H9 (cell line): ENCODE results near the gene ETV6. TPM values are rescaled to one million over a fixed set of nuclear protein-coding genes. Genes with fewer than 3 reads are reported as not detected.

Experiments
- DNase-seq: peaks from one replicate; pipeline ENCODE4 v3.0.0-alpha.2; 2017
- H2AFZ ChIP-seq: one replicate; pipeline ENCODE4 v1.6.1; 2013; ENCODE audit warnings: mild to moderate bottlenecking, low read length, control low read depth, moderate library complexity
- H2AK5ac ChIP-seq: 2 replicates; pipeline ENCODE4 v1.6.1; 2013; ENCODE audit warnings: low read length, control low read depth, mixed read lengths; ENCODE audit not compliant: insufficient read length
- H2BK120ac ChIP-seq: one replicate; pipeline ENCODE4 v1.6.1; 2013; ENCODE audit warnings: low read depth, mild to moderate bottlenecking, low read length, control low read depth, inconsistent platforms; ENCODE audit not compliant: poor library complexity, severe bottlenecking
- H2BK12ac ChIP-seq: 2 replicates; pipeline ENCODE4 v1.6.1; 2013; ENCODE audit warnings: low read length, control low read depth, mixed read lengths, low read depth; ENCODE audit not compliant: insufficient read length
- H2BK15ac ChIP-seq: 2 replicates; pipeline ENCODE4 v1.6.1; 2013; ENCODE audit warnings: low read depth, low read length, control low read depth
- H2BK20ac ChIP-seq: one replicate; pipeline ENCODE4 v1.6.1; 2013; ENCODE audit warnings: low read depth, mild to moderate bottlenecking, low read length, control low read depth, inconsistent platforms; ENCODE audit not compliant: poor library complexity, severe bottlenecking
- H2BK5ac ChIP-seq: 2 replicates; pipeline ENCODE4 v1.6.1; 2013; ENCODE audit warnings: low read length, control low read depth, mixed read lengths; ENCODE audit not compliant: insufficient read length
- H3K14ac ChIP-seq: 2 replicates; pipeline ENCODE4 v1.6.1; 2013; ENCODE audit warnings: low read length, control low read depth; ENCODE audit not compliant: insufficient read depth
- H3K18ac ChIP-seq: 2 replicates; pipeline ENCODE4 v1.6.1; 2013; ENCODE audit warnings: low read depth, mild to moderate bottlenecking, mixed read lengths, low read length, control low read depth; ENCODE audit not compliant: insufficient read length
- H3K23ac ChIP-seq: 2 replicates; pipeline ENCODE4 v1.6.1; 2013; ENCODE audit warnings: low read length, control low read depth, mixed read lengths, low read depth; ENCODE audit not compliant: insufficient read length
- H3K23me2 ChIP-seq: 2 replicates; pipeline ENCODE4 v1.6.1; 2013; ENCODE audit warnings: low read depth, mild to moderate bottlenecking, mixed read lengths, low read length, control low read depth; ENCODE audit not compliant: insufficient read length, poor library complexity, severe bottlenecking
- H3K27ac ChIP-seq: 2 replicates; pipeline ENCODE4 v1.5.1; 2013; ENCODE audit warnings: low read length, control low read depth, mixed read lengths, low read depth; ENCODE audit not compliant: insufficient read length
- H3K27me3 ChIP-seq: 2 replicates; pipeline ENCODE4 v1.6.1; 2013; ENCODE audit warnings: low read length, control low read depth, inconsistent platforms; ENCODE audit not compliant: insufficient read depth
- H3K4ac ChIP-seq: 2 replicates; pipeline ENCODE4 v1.6.1; 2013; ENCODE audit warnings: low read depth, mild to moderate bottlenecking, control low read depth, inconsistent platforms, low read length, moderate library complexity
- H3K4me1 ChIP-seq: 2 replicates; pipeline ENCODE4 v1.6.1; 2013; ENCODE audit warnings: low read length, control low read depth, inconsistent platforms; ENCODE audit not compliant: insufficient read depth
- H3K4me2 ChIP-seq: 2 replicates; pipeline ENCODE4 v1.6.1; 2013; ENCODE audit warnings: low read length, control low read depth, mixed read lengths; ENCODE audit not compliant: insufficient read length, insufficient read depth
- H3K56ac ChIP-seq: 2 replicates; pipeline ENCODE4 v1.6.1; 2013; ENCODE audit warnings: low read depth, mild to moderate bottlenecking, mixed read lengths, low read length, control low read depth; ENCODE audit not compliant: insufficient read length
- H3K79me1 ChIP-seq: 2 replicates; pipeline ENCODE4 v1.6.1; 2013; ENCODE audit warnings: low read depth, mild to moderate bottlenecking, moderate library complexity, low read length, control low read depth, inconsistent platforms; ENCODE audit not compliant: insufficient read depth, poor library complexity, severe bottlenecking
- H3K79me2 ChIP-seq: 2 replicates; pipeline ENCODE4 v1.6.1; 2013; ENCODE audit warnings: low read length, control low read depth, inconsistent platforms; ENCODE audit not compliant: insufficient read depth
- H3K9ac ChIP-seq: 2 replicates; pipeline ENCODE4 v1.6.1; 2013; ENCODE audit warnings: low read length, control low read depth, mixed read lengths; ENCODE audit not compliant: insufficient read length; ENCODE audit errors: extremely low read depth
- H3K9me3 ChIP-seq: one replicate; pipeline ENCODE4 v1.6.1; 2013; ENCODE audit warnings: low read depth, low read length, inconsistent platforms; ENCODE audit not compliant: control insufficient read depth
- H3T11ph ChIP-seq: one replicate; pipeline ENCODE4 v1.6.1; 2013; ENCODE audit warnings: mild to moderate bottlenecking, low read length, control low read depth, inconsistent platforms
- H4K20me1 ChIP-seq: one replicate; pipeline ENCODE4 v1.6.1; 2013; ENCODE audit not compliant: control insufficient read depth, insufficient read length, insufficient read depth
- H4K5ac ChIP-seq: 2 replicates; pipeline ENCODE4 v1.6.1; 2013; ENCODE audit warnings: low read depth, mild to moderate bottlenecking, mixed read lengths, low read length, control low read depth; ENCODE audit not compliant: insufficient read length
- H4K8ac ChIP-seq: replicated peaks from 2 replicates; pipeline ENCODE4 v1.6.1; 2013; ENCODE audit warnings: low read length, control low read depth, mixed read lengths, low read depth; ENCODE audit not compliant: insufficient read length
- H4K91ac ChIP-seq: 2 replicates; pipeline ENCODE4 v1.6.1; 2013; ENCODE audit warnings: low read depth, mild to moderate bottlenecking, moderate library complexity, mixed read lengths, low read length, control low read depth; ENCODE audit not compliant: insufficient read length
- H3K27ac Mint-ChIP-seq, 3 experiments: 2 replicates in 2 of 3; 3 replicates in 1 of 3; pipeline ENCODE4 v1.8.0; 2020 to 2021; ENCODE audit warnings: mixed read lengths in 3 of 3, mild to moderate bottlenecking in 1 of 3, moderate library complexity in 1 of 3
- H3K27me3 Mint-ChIP-seq: 2 replicates; pipeline ENCODE4 v1.8.0; 2021; ENCODE audit warnings: low read depth, mild to moderate bottlenecking, moderate library complexity, mixed read lengths
- H3K36me3 Mint-ChIP-seq, 3 experiments: 2 replicates in 2 of 3; 3 replicates in 1 of 3; pipeline ENCODE4 v1.8.0; 2020 to 2021; ENCODE audit warnings: low read depth in 3 of 3, mixed read lengths in 3 of 3; ENCODE audit not compliant: insufficient read depth in 1 of 3
- H3K4me1 Mint-ChIP-seq, 2 experiments: 2 replicates each; pipeline ENCODE4 v1.8.0; 2020; ENCODE audit warnings: mixed read lengths in 2 of 2
- H3K4me3 Mint-ChIP-seq, 2 experiments: 2 replicates in 1 of 2; 3 replicates in 1 of 2; pipeline ENCODE4 v1.8.0; 2020 to 2021; ENCODE audit warnings: mild to moderate bottlenecking in 2 of 2, mixed read lengths in 2 of 2, moderate library complexity in 1 of 2
- H3K9me3 Mint-ChIP-seq, 2 experiments: 2 replicates in 1 of 2; 3 replicates in 1 of 2; pipeline ENCODE4 v1.8.0; 2020; ENCODE audit warnings: mild to moderate bottlenecking in 2 of 2, mixed read lengths in 2 of 2, moderate library complexity in 1 of 2
- CTCF ChIP-seq: fragments of 200-600 bp; sonication (generic); conservative IDR thresholded peaks from 3 replicates; pipeline ENCODE4 v1.8.0; 2021; ENCODE audit warnings: antibody characterized with exemption, mild to moderate bottlenecking
- WGBS: extraction: QIAGEN DNeasy Blood & Tissue Kit; methylation state at CpG from one replicate; pipeline ENCODE4 v1.1.7; 2013; ENCODE audit warnings: missing lambda C conversion rate, low lambda C conversion rate, mixed read lengths; ENCODE audit not compliant: insufficient read length; ENCODE audit errors: extremely low coverage; 5-methylcytosine and 5-hydroxymethylcytosine counted together
- total RNA-seq: library from RNA; stranded (reverse); gene quantifications from 2 replicates; pipeline ENCODE4 v1.2.1, GENCODE V29; 2021

Gene ETV6
- total RNA-seq, 1 experiment from 2014 or later = 28.7 TPM

- H2BK120ac ChIP-seq = no peak overlapping the region
- H3K4ac ChIP-seq = no peak overlapping the region
- H3K23me2 ChIP-seq = no peaks in the 10 kb centered on the region
- no peak overlapping the region for H3K56ac ChIP-seq
- no peaks in the 10 kb centered on the region for H3K79me2 ChIP-seq
- H4K8ac ChIP-seq = no peak overlapping the region
- H3K9me3 Mint-ChIP-seq = no peaks in the 10 kb centered on the region
- H3K4me3 Mint-ChIP-seq = no peak overlapping the region
- H3T11ph ChIP-seq = no peak overlapping the region
- H2BK5ac ChIP-seq = no peak overlapping the region
- no peak overlapping the region for H4K5ac ChIP-seq
- no peaks in the 10 kb centered on the region for H3K27me3 ChIP-seq
- no peak overlapping the region for H4K91ac ChIP-seq
- no peak overlapping the region for H2AFZ ChIP-seq
- no peak overlapping the region for H3K27ac ChIP-seq
- no peak for TF ChIP-seq CTCF
- no peak overlapping the region for H3K9ac ChIP-seq
- no peaks in the 10 kb centered on the region; a peak in 2 of 7 replicates for H3K36me3 Mint-ChIP-seq
- no peaks in the 10 kb centered on the region for H3K27me3 Mint-ChIP-seq
- H3K79me1 ChIP-seq = no peaks in the 10 kb centered on the region
- H2BK12ac ChIP-seq = no peak overlapping the region
- H2AK5ac ChIP-seq = no peak overlapping the region
- no peak overlapping the region for H3K23ac ChIP-seq
- no peak overlapping the region for H3K4me2 ChIP-seq
- WGBS = no CpG with 5 or more reads among the region's 1 CpG
- peaks cover 15 to 23% of the 10 kb centered on the region in 2 experiments for H3K4me1 Mint-ChIP-seq
- H4K20me1 ChIP-seq = no peaks in the 10 kb centered on the region
- peaks cover 3% of the 10 kb centered on the region; the same call in 1 of the 2 replicates for H3K4me1 ChIP-seq
- H3K14ac ChIP-seq = no peak overlapping the region
- no peak overlapping the region for H3K18ac ChIP-seq
- H3K9me3 ChIP-seq = no peaks in the 10 kb centered on the region
- no peak overlapping the region for H2BK15ac ChIP-seq
- no peak overlapping the region for H2BK20ac ChIP-seq
- peak overlapping the region in 2 of 3 experiments; percentile 5 to 30; a peak in 1 of 7 replicates for H3K27ac Mint-ChIP-seq
- DNase-seq = no peak
Observed at GRCh38 chr12:11731042-11731357, 81.5 kb downstream of the ETV6 start.
